AG09309 (cell line): Measurements from ENCODE around the gene ZFAND2B.

Source experiments
- DNase-seq: peaks from one replicate; pipeline ENCODE4 v3.0.0-alpha.2; 2010; ENCODE audit warnings: low read depth
- H3K4me3 ChIP-seq: 2 replicates; pipeline ENCODE4 v1.5.1; 2011; ENCODE audit warnings: mild to moderate bottlenecking, low read depth, low read length, moderate library complexity; ENCODE audit not compliant: control insufficient read depth
- CTCF ChIP-seq: IDR thresholded peaks from 2 replicates; pipeline ENCODE4 v1.5.1; 2011; ENCODE audit warnings: mild to moderate bottlenecking, low read depth, low read length, inconsistent platforms; ENCODE audit not compliant: insufficient read depth, control insufficient read depth; ENCODE audit errors: missing control alignments

The ZFAND2B gene

GRCh38 chr2:219205165-219205538 is 1.4 kb upstream of the ZFAND2B start:
- no peak for DNase-seq
- TF ChIP-seq CTCF, result no peak
- no peak overlapping the region for H3K4me3 ChIP-seq

GRCh38 chr2:219205981-219206327 is 628 bp upstream of the ZFAND2B start:
- DNase-seq, result no peak
- no peak for TF ChIP-seq CTCF
- H3K4me3 ChIP-seq, result peak overlapping the region; percentile 82

DNA sequence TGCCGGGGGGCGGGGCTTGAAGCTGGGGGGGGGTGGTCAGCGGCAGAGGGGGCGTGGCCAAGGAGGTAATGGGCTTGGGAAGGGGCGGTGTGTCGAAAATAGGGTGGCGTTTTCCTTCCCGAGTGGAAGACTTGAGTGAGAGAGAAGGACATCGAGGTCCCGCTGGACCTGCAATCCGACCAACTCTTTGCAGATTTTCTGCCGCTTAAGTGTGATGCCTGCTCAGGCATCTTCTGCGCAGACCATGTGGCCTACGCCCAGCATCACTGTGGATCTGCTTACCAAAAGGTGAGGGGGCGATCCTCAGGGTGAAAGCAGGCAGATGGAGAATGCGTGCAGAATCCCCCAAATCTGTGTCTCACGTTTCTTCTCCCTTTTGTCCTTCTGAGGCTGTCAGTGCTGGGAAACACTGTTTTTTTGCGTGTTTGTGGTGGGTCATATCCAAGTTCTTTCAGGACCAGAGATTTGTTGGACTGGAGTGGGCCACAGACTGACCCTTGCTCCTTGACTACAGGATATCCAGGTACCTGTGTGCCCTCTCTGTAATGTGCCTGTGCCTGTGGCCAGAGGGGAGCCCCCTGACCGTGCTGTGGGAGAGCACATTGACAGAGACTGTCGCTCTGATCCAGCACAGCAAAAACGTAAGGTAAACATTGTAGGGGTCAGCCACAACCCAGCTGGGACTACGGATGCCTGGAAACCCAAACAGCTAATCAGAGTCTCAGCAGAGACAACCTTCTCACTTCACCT is 727 bp downstream of the ZFAND2B start:
- DNase-seq, result no peak
- peak overlapping the region; percentile 82 for H3K4me3 ChIP-seq
- TF ChIP-seq CTCF, result no peak

DNA sequence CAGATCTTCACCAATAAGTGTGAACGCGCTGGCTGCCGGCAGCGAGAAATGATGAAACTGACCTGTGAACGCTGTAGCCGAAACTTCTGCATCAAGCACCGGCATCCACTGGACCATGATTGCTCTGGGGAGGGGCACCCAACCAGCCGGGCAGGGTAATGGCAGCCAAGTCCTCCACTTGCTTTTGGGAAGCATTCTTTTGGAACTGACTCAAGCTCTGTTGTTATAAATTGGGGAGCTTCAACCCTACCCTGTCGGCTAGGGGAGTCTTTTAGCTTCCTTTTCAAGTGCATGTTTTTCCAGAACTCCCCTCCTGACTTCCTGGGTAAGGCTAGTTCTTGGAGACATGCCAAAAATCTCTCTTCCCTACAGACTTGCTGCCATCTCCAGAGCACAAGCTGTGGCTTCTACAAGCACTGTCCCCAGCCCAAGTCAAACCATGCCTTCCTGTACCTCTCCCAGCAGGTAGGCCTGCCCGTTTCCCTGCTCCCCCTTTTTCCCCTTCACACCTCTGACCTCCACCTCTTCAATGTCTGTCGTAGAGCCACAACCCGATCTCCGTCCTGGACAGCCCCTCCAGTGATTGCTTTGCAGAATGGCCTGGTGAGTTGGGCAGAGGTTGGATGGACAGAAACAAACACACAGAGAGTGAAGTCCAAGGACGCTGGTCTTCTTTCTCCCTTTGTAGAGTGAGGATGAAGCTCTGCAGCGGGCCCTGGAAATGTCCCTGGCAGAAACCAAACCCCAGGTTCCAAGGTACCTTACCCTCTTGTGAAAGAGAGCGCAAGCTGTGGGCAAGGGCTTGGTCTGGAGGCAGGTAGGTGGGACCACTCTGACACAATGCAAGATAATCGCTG is 1.5 kb downstream of the ZFAND2B start:
- no peak for TF ChIP-seq CTCF
- peak overlapping the region; percentile 82; the same call in 1 of the 2 replicates for H3K4me3 ChIP-seq
- no peak for DNase-seq

- no peak overlapping the region for H3K4me3 ChIP-seq
- no peak for TF ChIP-seq CTCF
- DNase-seq, result no peak
Measured at GRCh38 chr2:219209236-219210195, 2.9 kb downstream of the ZFAND2B start.
